Heart right ventricle (tissue), 16 donors: ENCODE data around the gene SPDL1. TPM values are rescaled to one million over a fixed set of nuclear protein-coding genes. Genes with fewer than 3 reads are reported as not detected.

Source experiments
- ATAC-seq, 8 donors: fragments of 200-7000 bp; cut with Tn5 transposase; one replicate each; pipeline ENCODE4 v1.9.1; 2020; ENCODE audit warnings: mild to moderate bottlenecking in 8 of 8, moderate library complexity in 8 of 8, moderate number of reproducible peaks in 1 of 8
- DNase-seq, 2 donors: peaks; one replicate each; pipeline ENCODE4 v3.0.0-alpha.2; 2020
- H3K27ac ChIP-seq, 10 donors: fragments of 200-600 bp; sonication (generic) in 2 of 10; one replicate each; pipeline versions ENCODE4 v1.5.0 to v1.8.0; 2020 to 2022; ENCODE audit warnings: mild to moderate bottlenecking in 3 of 10
- H3K27me3 ChIP-seq, 7 donors: fragments of 200-600 bp; one replicate each; pipeline ENCODE4 v1.8.0; 2021 to 2022; ENCODE audit warnings: mild to moderate bottlenecking in 2 of 7
- H3K36me3 ChIP-seq, 9 donors: fragments of 200-600 bp; sonication (generic) in 1 of 9; one replicate each; pipeline versions ENCODE4 v1.5.0 to v1.8.0; 2020 to 2022; ENCODE audit warnings: mild to moderate bottlenecking in 2 of 9
- H3K4me1 ChIP-seq, 9 donors: fragments of 200-600 bp; sonication (generic) in 1 of 9; one replicate each; pipeline versions ENCODE4 v1.5.0 to v1.8.0; 2020 to 2022; ENCODE audit warnings: mild to moderate bottlenecking in 4 of 9
- H3K4me3 ChIP-seq, 10 donors: fragments of 200-600 bp; sonication (generic) in 2 of 10; one replicate each; pipeline versions ENCODE4 v1.5.0 to v1.8.0; 2020 to 2022; ENCODE audit warnings: mild to moderate bottlenecking in 7 of 10, moderate library complexity in 2 of 10
- H3K9me3 ChIP-seq, 11 donors: fragments of 200-600 bp in 10 of 11; sonication (generic) in 2 of 11; one replicate each; pipeline versions ENCODE4 v1.5.0 to v1.8.0; 2013 to 2022; ENCODE audit warnings: mild to moderate bottlenecking in 2 of 11, control low read depth in 1 of 11, moderate library complexity in 1 of 11
- WGBS, 2 donors: extraction: QIAGEN DNeasy Blood & Tissue Kit; methylation state at CpG; one replicate each; pipeline ENCODE4 v1.1.7; 2013; ENCODE audit warnings: inconsistent platforms in 1 of 2; 5-methylcytosine and 5-hydroxymethylcytosine counted together
- intact Hi-C, 10 donors: fragments of 100-400 bp; cut with DNase I; formaldehyde crosslinking; loops; one replicate each; pipeline versions ENCODE4 v1.11.1 to v1.14.2; 2022
- polyA plus RNA-seq, 2 donors: library from polyadenylated mRNA; stranded (reverse); fragments of 200-250 nt; gene quantifications; one replicate each; pipeline ENCODE4 v1.2.3, GENCODE V29; 2013
- total RNA-seq, 10 donors: library from RNA; stranded (reverse); fragmentation: NEBNext Ultra II Directional in 3 of 10; extraction: Animal tissue kit (Norgen Biotek cat#: 25700) in 3 of 10; gene quantifications; one replicate each; pipeline versions ENCODE4 v1.2.1 to v1.2.4, GENCODE V29; 2021 to 2023
- TF ChIP-seq, protein P1 (sequence below), 9 donors: fragments of 200-600 bp; sonication (generic) in 2 of 9; IDR thresholded peaks; one replicate each; pipeline versions ENCODE4 v1.5.0 to v1.8.0; 2021 to 2022; ENCODE audit warnings: antibody characterized with exemption in 9 of 9, mild to moderate bottlenecking in 5 of 9, moderate library complexity in 1 of 9
- donor health status: Arrhythmogenic right ventricular cardiomyopathy.
- donor health status: ischemic (EF 13 %, LVEDD 7.1; RV severe dilation, severe dysfunction).
- donor health status: healthy with polysubstance abuse.
- donor health status: DM: no; HTN: yes; CAD: no.
- donor health status: DM: no; HTN: no; CAD: no.
- donor health status: ischemic (EF 25% LVEDD 6.9; RV normal size, moderate dysfunction).
- donor health status: ischemic (EF 25% LVEDD 5.7; RV mildly dilated, moderate dysfunction).
- donor health status: healthy.
- donor health status: DM: yes; HTN: yes; CAD: no.
- donor health status: Ischemic cardiomyopathy.
- donor health status: ischemic (EF 35%, LVEDD 5.7; RV mildly dilated, moderate dysfunction).
- donor health status: nonischemic (EF 11% LVEDD 7.7; RV severe dilation, severe dysfunction).
- donor health status: DM: yes; HTN: yes; CAD: no.
- donor health status: PGD.
- donor health status: ischemic (EF 29% LVEDD 5.4; RV normal size, mild dysfunction).
- donor health status: nonischemic (EF 23%, LVEDD 6.1; RV moderate dilation, normal function).

Gene SPDL1
- total and polyA plus RNA-seq, 12 donors: 2.9 to 5.7 (median 4.1) TPM

DNA sequence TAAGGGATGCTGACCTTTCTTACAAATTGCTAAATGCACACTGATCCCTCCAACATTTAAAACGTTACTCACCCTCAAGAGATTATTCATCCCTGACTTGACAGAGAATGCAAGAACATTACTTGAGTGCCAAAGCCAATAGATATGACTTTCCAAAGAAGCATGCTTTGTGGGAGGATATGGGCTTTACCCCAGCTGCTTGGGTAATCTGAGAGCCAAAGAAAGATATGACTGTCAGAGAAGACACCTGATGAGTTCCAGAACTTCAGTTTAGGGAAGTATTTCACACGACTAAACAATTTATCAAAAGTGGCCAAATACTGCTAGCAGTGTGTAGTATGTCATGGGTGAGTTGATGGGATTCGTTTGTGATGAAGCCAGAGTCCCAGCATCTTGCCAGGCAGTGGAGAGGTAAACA is 7.4 kb upstream of the SPDL1 start:
- H3K27me3 ChIP-seq: peaks cover 0 to 43% (median 13%) of the 10 kb centered on the region in 7 donors
- 18 to 21% methylated on average over 3 of the region's 3 CpGs for WGBS, 2 donors
- no peak overlapping the region for H3K4me3 ChIP-seq
- no peaks in the 10 kb centered on the region for H3K9me3 ChIP-seq
- H3K36me3 ChIP-seq: no peaks in the 10 kb centered on the region
- ATAC-seq: peak in 4 of 8 donors; percentile 25 to 84 (median 34)
- intact Hi-C loops: loop anchor here in 2 of 10 donors (10.0 kb wide), 3 partner anchors 581 to 891 kb away; no protein-coding TSS in a partner anchor
- H3K4me1 ChIP-seq: no peaks in the 10 kb centered on the region
- no peak for DNase-seq
- TF ChIP-seq, protein P1, sequence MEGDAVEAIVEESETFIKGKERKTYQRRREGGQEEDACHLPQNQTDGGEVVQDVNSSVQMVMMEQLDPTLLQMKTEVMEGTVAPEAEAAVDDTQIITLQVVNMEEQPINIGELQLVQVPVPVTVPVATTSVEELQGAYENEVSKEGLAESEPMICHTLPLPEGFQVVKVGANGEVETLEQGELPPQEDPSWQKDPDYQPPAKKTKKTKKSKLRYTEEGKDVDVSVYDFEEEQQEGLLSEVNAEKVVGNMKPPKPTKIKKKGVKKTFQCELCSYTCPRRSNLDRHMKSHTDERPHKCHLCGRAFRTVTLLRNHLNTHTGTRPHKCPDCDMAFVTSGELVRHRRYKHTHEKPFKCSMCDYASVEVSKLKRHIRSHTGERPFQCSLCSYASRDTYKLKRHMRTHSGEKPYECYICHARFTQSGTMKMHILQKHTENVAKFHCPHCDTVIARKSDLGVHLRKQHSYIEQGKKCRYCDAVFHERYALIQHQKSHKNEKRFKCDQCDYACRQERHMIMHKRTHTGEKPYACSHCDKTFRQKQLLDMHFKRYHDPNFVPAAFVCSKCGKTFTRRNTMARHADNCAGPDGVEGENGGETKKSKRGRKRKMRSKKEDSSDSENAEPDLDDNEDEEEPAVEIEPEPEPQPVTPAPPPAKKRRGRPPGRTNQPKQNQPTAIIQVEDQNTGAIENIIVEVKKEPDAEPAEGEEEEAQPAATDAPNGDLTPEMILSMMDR (IDR thresholded peaks at IDR 0.05): no peak
- H3K27ac ChIP-seq: no peak overlapping the region

DNA sequence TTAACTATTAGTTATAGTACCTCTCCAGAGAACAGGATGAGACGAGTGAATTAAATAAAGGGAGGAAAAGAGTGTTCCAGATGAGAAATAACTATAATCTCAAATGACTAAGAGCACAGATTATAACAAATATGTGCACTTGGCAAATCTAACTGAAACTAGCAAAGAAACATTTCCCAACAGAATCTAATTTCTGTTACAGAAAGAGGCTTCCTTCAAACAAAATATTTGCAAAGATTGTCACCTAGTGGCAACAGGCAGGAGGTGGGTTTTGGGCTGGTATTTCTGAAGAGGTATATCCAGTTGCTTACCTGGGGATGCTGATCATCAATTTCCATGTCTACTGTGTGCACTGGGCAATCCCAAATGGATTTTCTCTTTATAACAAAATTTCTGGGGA is 5.6 kb upstream of the SPDL1 start:
- peaks cover 0 to 37% (median 13%) of the 10 kb centered on the region in 7 donors for H3K27me3 ChIP-seq
- 29 to 37% methylated on average over 1 of the region's 1 CpG for WGBS, 2 donors
- intact Hi-C loops: loop anchor here in 2 of 10 donors (10.0 kb wide), 3 partner anchors 583 to 893 kb away; no protein-coding TSS in a partner anchor
- H3K9me3 ChIP-seq: no peaks in the 10 kb centered on the region
- no peaks in the 10 kb centered on the region for H3K36me3 ChIP-seq
- DNase-seq (no peak), ATAC-seq (no peak)
- no peak overlapping the region for H3K27ac ChIP-seq
- TF ChIP-seq, protein P1 (IDR thresholded peaks at IDR 0.05): peak in 3 of 9 donors; percentile 23 to 30 (median 30)
- peaks cover 0 to 7% (median 2%) of the 10 kb centered on the region in 9 donors for H3K4me1 ChIP-seq
- H3K4me3 ChIP-seq: no peak overlapping the region

DNA sequence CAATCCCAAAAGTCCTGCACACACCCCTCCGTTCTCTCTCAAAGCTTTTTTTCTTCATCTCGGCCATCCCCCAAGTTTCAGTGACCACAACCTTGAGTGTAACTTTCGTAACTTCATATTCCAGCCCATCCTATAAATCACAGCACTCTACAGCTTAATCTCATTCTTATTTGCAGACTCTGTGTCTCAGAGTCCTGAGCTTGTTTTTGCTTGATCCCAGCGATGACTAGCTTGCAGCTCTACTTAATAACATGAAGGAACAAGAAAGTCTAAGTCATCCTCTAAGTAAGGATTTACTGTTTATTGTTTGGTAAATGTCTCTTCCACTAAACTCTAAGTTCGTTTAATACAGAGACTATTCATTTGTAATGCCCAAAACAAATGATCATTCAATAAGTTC is 2.6 kb upstream of the SPDL1 start:
- DNase-seq (no peak), ATAC-seq (no peak)
- Histone ChIP-seq H3K27me3 (peaks cover 0 to 21% (median 0%) of the 10 kb centered on the region in 7 donors), H3K4me3 (no peak overlapping the region), H3K27ac (no peak overlapping the region), H3K36me3 (no peaks in the 10 kb centered on the region), H3K4me1 (peaks cover 0 to 17% (median 11%) of the 10 kb centered on the region in 9 donors), H3K9me3 (no peaks in the 10 kb centered on the region)
- intact Hi-C loops: loop anchor here in 6 of 10 donors (1.0 to 10.0 kb wide), 7 partner anchors 592 to 1004 kb away; partner anchors contain the start of gene PANK3 (in 1 of the 6)
- 74 to 77% methylated on average over 5 of the region's 5 CpGs for WGBS, 2 donors
- TF ChIP-seq, protein P1 (IDR thresholded peaks at IDR 0.05): no peak

DNA sequence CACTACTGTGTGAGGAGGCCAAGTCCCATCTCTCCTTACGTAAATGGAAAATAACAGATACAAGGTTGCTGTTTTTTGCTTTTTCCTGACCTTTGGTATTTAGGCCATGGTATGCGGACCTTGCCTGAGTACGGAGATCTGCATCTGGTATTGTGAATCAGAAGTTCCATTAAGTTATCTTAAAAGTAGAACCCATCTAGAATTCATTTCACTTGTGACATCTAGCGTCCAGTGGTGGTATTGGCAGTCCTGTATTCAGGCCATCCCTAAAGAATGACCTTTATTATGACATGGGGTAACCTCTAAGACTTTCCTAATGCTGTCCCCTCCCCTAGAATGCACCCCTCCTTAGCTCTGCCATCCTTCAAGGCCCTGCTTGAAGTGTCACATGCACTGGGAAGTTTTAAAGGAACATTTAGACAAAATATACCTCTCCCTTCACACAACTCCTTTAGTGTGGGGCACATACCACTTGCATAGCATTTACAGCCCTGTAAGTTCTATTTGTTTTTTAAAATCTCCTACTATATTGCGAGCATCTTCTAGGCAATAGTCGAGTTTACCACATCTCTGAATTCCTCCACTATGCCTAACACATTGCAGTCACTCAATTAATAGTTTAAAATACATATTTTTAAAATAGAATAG is 1.9 kb upstream of the SPDL1 start:
- Histone ChIP-seq H3K27me3 (peaks cover 0 to 19% (median 0%) of the 10 kb centered on the region in 7 donors), H3K27ac (no peak overlapping the region), H3K4me3 (no peak overlapping the region), H3K4me1 (peaks cover 0 to 17% (median 11%) of the 10 kb centered on the region in 9 donors), H3K36me3 (no peaks in the 10 kb centered on the region), H3K9me3 (no peaks in the 10 kb centered on the region)
- WGBS, 2 donors: 22 to 23% methylated on average over 6 of the region's 6 CpGs
- intact Hi-C loops: loop anchor here in 6 of 10 donors (1.0 to 10.0 kb wide), 7 partner anchors 593 to 1004 kb away; partner anchors contain the start of gene PANK3 (in 1 of the 6)
- ATAC-seq (peak in 1 of 8 donors; percentile 44), DNase-seq (peak in 1 of 2 donors; percentile 49)
- TF ChIP-seq, protein P1 (IDR thresholded peaks at IDR 0.05): peak; percentile 53 to 86 (median 75)
